GM10248 (cell line): ENCODE results near the gene OR52H1.

Experiments used
- CTCF ChIA-PET: fragments of 300-600 bp; sonication (Branson Sonifier 250); formaldehyde crosslinking; extraction: SDS; loops from one replicate; lab custom pipeline; 2021; ENCODE audit warnings: antibody characterized with exemption; lab: Yijun Ruan, JAX
- POLR2A ChIA-PET: fragments of 350-650 bp; sonication (Branson Sonifier 250); formaldehyde crosslinking; extraction: SDS; loops from one replicate; lab custom pipeline; 2020; ENCODE audit warnings: antibody characterized with exemption; lab: Yijun Ruan, JAX
- DNase-seq: peaks from one replicate; pipeline ENCODE4 v3.0.0; 2012; ENCODE audit errors: extremely low spot score
- CTCF ChIP-seq: IDR thresholded peaks from 2 replicates; pipeline ENCODE4 v1.5.1; 2012; ENCODE audit warnings: mild to moderate bottlenecking, low read depth; ENCODE audit errors: extremely low read depth, missing control alignments, control extremely low read depth

The OR52H1 gene

GRCh38 chr11:5524756-5525155 lies 23.6 kb downstream of the OR52H1 start:
- ChIA-PET POLR2A (no interaction called here), CTCF (no interaction called here)
- no peak for DNase-seq
- TF ChIP-seq CTCF, result no peak

- ChIA-PET POLR2A (no interaction called here), CTCF (no interaction called here)
- TF ChIP-seq CTCF, result no peak
- DNase-seq, result no peak
Measured at GRCh38 chr11:5522308-5522707, 26.0 kb downstream of the OR52H1 start.

- DNase-seq, result no peak
- CTCF ChIA-PET, result no interaction called here
- no peak for TF ChIP-seq CTCF
- POLR2A ChIA-PET, result no interaction called here
Measured at GRCh38 chr11:5521540-5521939, 26.8 kb downstream of the OR52H1 start.

GRCh38 chr11:5516599-5516998 lies 31.7 kb downstream of the OR52H1 start, which contains the start of gene UBQLNL:
Gene UBQLNL, minus strand, starts transcription at chr11:5516699. Its CDS starts 258 bp downstream, at chr11:5516441.
- CTCF ChIA-PET, result interaction anchor here (1.0 to 1.6 kb wide), 3 partner anchors 10 to 40 kb away, joined by 3 to 4 read pairs (median 4); no protein-coding TSS in a partner anchor
- DNase-seq, result no peak
- no peak for TF ChIP-seq CTCF
- POLR2A ChIA-PET, result no interaction called here

GRCh38 chr11:5514841-5515240 lies 33.5 kb downstream of the OR52H1 start:
- ChIA-PET POLR2A (no interaction called here), CTCF (interaction anchor here (1.4 to 2.1 kb wide), 5 partner anchors 12 to 85 kb away, joined by 4 to 5 read pairs (median 5); no protein-coding TSS in a partner anchor)
- TF ChIP-seq CTCF, result no peak
- DNase-seq, result no peak

- POLR2A ChIA-PET, result no interaction called here
- CTCF ChIA-PET, result interaction anchor here (0.7 kb wide), 1 partner anchor 9 kb away, joined by 3 read pairs; no protein-coding TSS in a partner anchor
- no peak for TF ChIP-seq CTCF
- DNase-seq, result no peak
Measured at GRCh38 chr11:5509803-5510202, 38.5 kb downstream of the OR52H1 start, which contains the start of gene UBQLN3. Gene UBQLN3, minus strand, starts transcription at chr11:5509957. Its CDS starts 399 bp downstream, at chr11:5509558.

GRCh38 chr11:5508605-5509004 lies 39.7 kb downstream of the OR52H1 start:
- TF ChIP-seq CTCF, result no peak

More at GRCh38 chr11:5508605-5509004, 39.7 kb downstream of the OR52H1 start:
- ChIA-PET CTCF (interaction anchor here (1.1 kb wide), 1 partner anchor 9 kb away, joined by 3 read pairs; no protein-coding TSS in a partner anchor), POLR2A (no interaction called here)
- no peak for DNase-seq
